ENCODE measurements around the gene FGF21. TPM values are rescaled to one million over a fixed set of nuclear protein-coding genes. Genes with fewer than 3 reads are reported as not detected.
A peak's percentile ranks its signal among the peaks of the same experiment; 100 is the strongest.
"Not testable (repeated sequence)": the region's sequence is repeated elsewhere in the genome, so short reads cannot be mapped to it uniquely, and the experiment has no call there.

The FGF21 gene
- total RNA-seq, 4 donors from 2014 or later: not detected

- TF ChIP-seq CTCF (IDR thresholded peaks at IDR 0.05) (no peak), POLR2A (IDR thresholded peaks at IDR 0.05) (no peak), POLR2AphosphoS5 (IDR thresholded peaks at IDR 0.05) (no peak), EP300 (IDR thresholded peaks at IDR 0.05) (no peak)
- no peak for ATAC-seq
These were observed 25.5 kb downstream of the FGF21 start for GRCh38 chr19:48780631-48781391.

GRCh38 chr19:48784527-48784926 lies 29.2 kb downstream of the FGF21 start:
- H3K4me1 ChIP-seq: peaks cover 0 to 14% (median 7%) of the 10 kb centered on the region in 3 donors
- no peaks in the 10 kb centered on the region for H3K36me3 ChIP-seq
- H3K9me3 ChIP-seq: no peaks in the 10 kb centered on the region
- 65 to 74% methylated on average over 5 of the region's 5 CpGs for WGBS, 2 donors (ENCODE audit: low coverage in 1 of 2)
- H3K4me3 ChIP-seq: no peak overlapping the region
- ATAC-seq: no peak
- no peak overlapping the region for H3K27ac ChIP-seq
- TF ChIP-seq CTCF (IDR thresholded peaks at IDR 0.05) (no peak), EP300 (IDR thresholded peaks at IDR 0.05) (no peak), POLR2AphosphoS5 (IDR thresholded peaks at IDR 0.05) (no peak), POLR2A (IDR thresholded peaks at IDR 0.05) (no peak)
- no peaks in the 10 kb centered on the region for H3K27me3 ChIP-seq

More at GRCh38 chr19:48780631-48781391, 25.5 kb downstream of the FGF21 start:
- Histone ChIP-seq H3K4me3 (no peak overlapping the region), H3K36me3 (no peaks in the 10 kb centered on the region), H3K9me3 (no peaks in the 10 kb centered on the region), H3K27ac (peak overlapping the region in 2 of 4 donors; percentile 43 to 57), H3K4me1 (peaks cover 0 to 14% (median 7%) of the 10 kb centered on the region in 3 donors), H3K27me3 (no peaks in the 10 kb centered on the region)
- 49 to 72% methylated on average over 9 to 14 of the region's 14 CpGs for WGBS, 2 donors (ENCODE audit: low coverage in 1 of 2)

- H3K36me3 ChIP-seq, H3K4me3 ChIP-seq, H3K27ac ChIP-seq, H3K27me3 ChIP-seq, H3K9me3 ChIP-seq, ATAC-seq: not testable (repeated sequence)
- WGBS, 2 donors (ENCODE audit: low coverage in 1 of 2): 86 to 90% methylated on average over 3 to 5 of the region's 7 CpGs
- peaks cover 0 to 14% (median 4%) of the 10 kb centered on the region in 3 donors for H3K4me1 ChIP-seq
These were observed 31.1 kb downstream of the FGF21 start for GRCh38 chr19:48786422-48786821.

- not testable (repeated sequence) for H3K9me3 ChIP-seq
- WGBS, 2 donors (ENCODE audit: low coverage in 1 of 2): 58 to 75% methylated on average over 4 to 7 of the region's 9 CpGs
These were observed 32.0 kb downstream of the FGF21 start for GRCh38 chr19:48787331-48787730.

GRCh38 chr19:48793271-48793670 lies 37.9 kb downstream of the FGF21 start:
- ATAC-seq: no peak
- no peaks in the 10 kb centered on the region for H3K27me3 ChIP-seq
- no peak overlapping the region for H3K4me3 ChIP-seq
- H3K9me3 ChIP-seq: no peaks in the 10 kb centered on the region
- TF ChIP-seq POLR2A (IDR thresholded peaks at IDR 0.05): no peak
- TF ChIP-seq EP300 (IDR thresholded peaks at IDR 0.05): no peak
- no peak for TF ChIP-seq POLR2AphosphoS5 (IDR thresholded peaks at IDR 0.05)
- no peak for TF ChIP-seq CTCF (IDR thresholded peaks at IDR 0.05)
- H3K4me1 ChIP-seq: peaks cover 0 to 24% (median 14%) of the 10 kb centered on the region in 3 donors
- H3K27ac ChIP-seq: no peak overlapping the region
- WGBS, 2 donors (ENCODE audit: low coverage in 1 of 2): 73 to 75% methylated on average over 3 to 7 of the region's 8 CpGs
- H3K36me3 ChIP-seq: peaks cover 0 to 18% of the 10 kb centered on the region in 2 donors

More at GRCh38 chr19:48787331-48787730, 32.0 kb downstream of the FGF21 start:
- H3K27ac ChIP-seq, H3K4me3 ChIP-seq, H3K36me3 ChIP-seq, H3K4me1 ChIP-seq, ATAC-seq, H3K27me3 ChIP-seq: not testable (repeated sequence)

- peaks cover 0 to 24% (median 14%) of the 10 kb centered on the region in 3 donors for H3K4me1 ChIP-seq
- peak overlapping the region in 3 of 4 donors; percentile 85 to 92 (median 88) for H3K27ac ChIP-seq
- no peaks in the 10 kb centered on the region for H3K9me3 ChIP-seq
- TF ChIP-seq POLR2A (IDR thresholded peaks at IDR 0.05): no peak
- no peak for TF ChIP-seq POLR2AphosphoS5 (IDR thresholded peaks at IDR 0.05)
- TF ChIP-seq CTCF (IDR thresholded peaks at IDR 0.05): no peak
- no peak for TF ChIP-seq EP300 (IDR thresholded peaks at IDR 0.05)
- no peaks in the 10 kb centered on the region for H3K27me3 ChIP-seq
- peaks cover 0 to 29% of the 10 kb centered on the region in 2 donors for H3K36me3 ChIP-seq
- no peak overlapping the region for H3K4me3 ChIP-seq
- WGBS, 2 donors (ENCODE audit: low coverage in 1 of 2): 100% methylated on average over 1 of the region's 6 CpGs; no CpG with 5 or more reads in 1 of the 2 donors
- no peak for ATAC-seq
These were observed 39.0 kb downstream of the FGF21 start for GRCh38 chr19:48794291-48794690.

All from gastroesophageal sphincter (tissue), 4 donors.